ENCODE results near the gene ADPGK. TPM values are rescaled to one million over a fixed set of nuclear protein-coding genes. Genes with fewer than 3 reads are reported as not detected.

Gene ADPGK
- total RNA-seq = 67.1 and 75.5 TPM in 2 replicates

GRCh38 chr15:72783640-72784455 lies at the start of gene ADPGK:
ADPGK (minus strand) TSS chr15:72783758; CDS start chr15:72783691, 67 bp downstream.

Other genes starting within 250 kb of the ADPGK start
- not detected in 2 replicates for gene GOLGA6B, start 129.1 kb downstream of the ADPGK start, total RNA-seq
- 0.36 TPM in 1 of 2 replicates, not detected in the other for gene HIGD2B, start 97.6 kb downstream of the ADPGK start, total RNA-seq
- gene BBS4, start 97.6 kb downstream of the ADPGK start, total RNA-seq = 8.6 and 13.4 TPM in 2 replicates

All from cardiac atrium fibroblast (primary cell).